Measurements from ENCODE around the gene FBXL7.

The FBXL7 gene

GRCh38 chr5:15579193-15579990 is 79.4 kb downstream of the FBXL7 start:
- no peak for DNase-seq (ENCODE audit: low spot score)

DNA sequence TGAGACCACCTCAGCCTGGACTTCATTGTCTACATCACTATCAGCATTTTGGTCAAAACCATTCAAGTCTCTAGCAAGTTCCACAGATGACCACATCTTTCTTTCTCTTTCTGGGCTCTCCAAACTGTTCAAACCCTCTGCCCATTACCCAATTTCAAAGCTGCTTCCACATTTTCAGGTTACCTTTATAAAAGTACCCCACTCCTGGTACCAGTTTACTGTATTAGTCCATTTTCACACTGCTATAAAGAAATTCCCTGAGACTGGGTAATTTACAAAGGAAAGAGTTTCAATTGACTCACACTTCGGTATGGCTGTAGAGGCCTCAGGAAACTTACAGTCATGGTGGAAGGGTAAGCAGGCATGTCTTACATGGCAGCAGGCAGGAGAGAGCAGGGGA is 84.5 kb downstream of the FBXL7 start:
- DNase-seq (ENCODE audit: low spot score) = no peak

- DNase-seq (ENCODE audit: low spot score) = no peak
Observed at GRCh38 chr5:15585128-15585527, 85.1 kb downstream of the FBXL7 start.

- no peak for DNase-seq (ENCODE audit: low spot score)
Observed at GRCh38 chr5:15585841-15586591, 86.0 kb downstream of the FBXL7 start.

DNA sequence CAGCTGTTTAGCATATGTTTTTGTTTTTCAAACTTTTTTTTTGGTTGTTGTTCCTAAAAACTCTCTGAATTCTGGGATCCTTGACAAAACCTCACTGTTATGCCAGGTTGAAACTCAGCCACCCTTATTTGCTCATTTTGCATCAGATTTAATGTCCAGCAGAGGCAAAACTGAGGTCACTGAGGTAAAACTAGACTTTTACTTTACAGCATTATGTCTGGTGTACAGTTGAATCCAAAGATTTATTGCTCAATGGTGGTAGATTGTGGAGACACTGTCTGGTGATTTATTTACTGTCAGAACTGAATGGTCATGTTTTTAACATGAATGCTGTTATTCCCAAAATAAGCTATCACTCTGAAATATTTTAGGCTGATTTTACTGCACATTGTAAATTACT is 87.9 kb downstream of the FBXL7 start:
- no peak for DNase-seq (ENCODE audit: low spot score)

DNA sequence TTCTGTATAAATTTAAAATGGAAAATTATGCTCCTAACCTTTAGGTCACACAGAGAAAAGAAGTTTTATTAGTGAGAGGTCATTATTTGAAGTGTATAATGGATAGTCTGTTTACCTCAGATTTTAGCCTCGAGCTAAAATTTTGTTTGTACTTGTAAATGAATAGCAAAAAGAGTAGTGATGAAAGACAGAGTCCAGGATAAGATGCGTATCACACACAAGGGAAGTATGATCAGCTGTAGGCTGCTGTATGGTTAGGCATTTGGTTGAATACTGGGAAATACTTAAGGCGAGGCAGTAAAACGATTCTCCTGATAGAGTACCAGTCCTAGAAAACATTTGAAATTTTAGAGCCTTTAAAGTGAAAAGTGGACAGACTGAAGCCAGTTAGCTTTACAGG is 92.7 kb downstream of the FBXL7 start:
- no peak for DNase-seq (ENCODE audit: low spot score)

GRCh38 chr5:15594977-15595568 is 95.1 kb downstream of the FBXL7 start:
- DNase-seq (ENCODE audit: low spot score) = no peak

GRCh38 chr5:15595929-15596328 is 95.9 kb downstream of the FBXL7 start:
- DNase-seq (ENCODE audit: low spot score) = no peak

- DNase-seq (ENCODE audit: low spot score) = no peak
Observed at GRCh38 chr5:15596936-15597335, 97.0 kb downstream of the FBXL7 start.

DNA sequence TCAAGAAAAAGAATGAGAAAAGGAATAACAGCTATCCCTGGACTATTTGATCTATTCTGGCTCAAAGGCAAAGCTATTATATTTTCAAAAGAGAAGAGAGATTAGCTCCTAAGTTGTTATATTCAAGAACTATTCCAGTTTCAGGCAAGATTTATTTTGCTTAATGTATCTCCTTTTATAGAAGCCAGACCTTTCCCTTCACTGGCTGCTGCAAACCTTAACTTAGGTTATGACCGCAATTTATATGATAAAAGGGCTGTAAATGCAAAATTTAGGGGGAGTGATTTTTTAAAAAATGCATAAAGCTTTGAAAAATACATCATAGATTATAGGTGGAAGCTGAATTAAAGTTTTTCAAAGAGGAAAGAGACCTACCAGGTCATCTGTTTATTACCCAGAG is 97.8 kb downstream of the FBXL7 start:
- DNase-seq (ENCODE audit: low spot score) = no peak

GRCh38 chr5:15598294-15598902 is 98.4 kb downstream of the FBXL7 start:
- DNase-seq (ENCODE audit: low spot score) = no peak

GRCh38 chr5:15600035-15600434 is 100.1 kb downstream of the FBXL7 start:
- no peak for DNase-seq (ENCODE audit: low spot score)

GRCh38 chr5:15601274-15601673 is 101.3 kb downstream of the FBXL7 start:
- no peak for DNase-seq (ENCODE audit: low spot score)

- DNase-seq (ENCODE audit: low spot score) = no peak
Observed at GRCh38 chr5:15601853-15602252, 101.9 kb downstream of the FBXL7 start.

DNA sequence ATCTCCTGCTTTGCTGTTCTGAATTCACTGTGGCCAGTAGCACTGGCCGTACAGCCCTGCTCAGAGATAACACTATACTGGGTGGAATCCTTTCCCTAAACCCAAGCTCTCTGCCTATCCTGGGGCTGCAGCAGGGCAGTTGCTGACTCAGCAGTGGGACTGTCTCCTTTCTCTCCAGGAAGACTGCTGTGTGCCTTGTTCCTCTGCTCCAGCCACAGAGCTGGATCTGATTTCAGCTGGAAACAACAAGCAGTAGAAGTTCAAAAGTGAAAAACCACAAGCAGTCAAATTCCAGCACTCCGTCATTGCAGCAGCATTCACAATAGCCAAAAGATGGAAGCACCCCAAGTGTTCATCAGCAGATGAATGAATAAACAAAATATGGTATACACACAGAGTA is 105.0 kb downstream of the FBXL7 start:
- no peak for DNase-seq (ENCODE audit: low spot score)

- no peak for DNase-seq (ENCODE audit: low spot score)
Observed at GRCh38 chr5:15606197-15606596, 106.2 kb downstream of the FBXL7 start.

GRCh38 chr5:15607076-15607475 is 107.1 kb downstream of the FBXL7 start:
- no peak for DNase-seq (ENCODE audit: low spot score)

- peak; percentile 75 for DNase-seq (ENCODE audit: low spot score)
Observed at GRCh38 chr5:15609076-15609725, 109.2 kb downstream of the FBXL7 start.

DNA sequence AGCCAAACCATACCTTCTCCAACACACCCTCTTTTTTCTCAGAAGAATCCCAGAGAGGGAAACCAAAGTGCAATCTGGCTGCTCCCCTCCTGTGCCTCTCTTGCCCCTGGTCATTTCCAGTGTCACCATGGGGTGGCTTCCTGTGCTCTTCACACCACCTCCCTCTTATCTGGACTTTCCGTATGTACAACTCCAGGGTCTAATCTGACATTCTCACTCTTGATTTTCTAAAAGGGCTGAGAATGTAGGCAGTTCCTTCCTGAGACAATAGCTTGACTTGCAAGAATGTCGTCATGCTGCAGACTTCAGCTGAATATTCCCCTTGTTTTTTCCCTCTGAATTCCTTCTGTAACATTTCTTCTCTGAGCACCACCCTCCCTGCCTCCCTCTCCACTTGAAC is 110.2 kb downstream of the FBXL7 start:
- no peak for DNase-seq (ENCODE audit: low spot score)

DNA sequence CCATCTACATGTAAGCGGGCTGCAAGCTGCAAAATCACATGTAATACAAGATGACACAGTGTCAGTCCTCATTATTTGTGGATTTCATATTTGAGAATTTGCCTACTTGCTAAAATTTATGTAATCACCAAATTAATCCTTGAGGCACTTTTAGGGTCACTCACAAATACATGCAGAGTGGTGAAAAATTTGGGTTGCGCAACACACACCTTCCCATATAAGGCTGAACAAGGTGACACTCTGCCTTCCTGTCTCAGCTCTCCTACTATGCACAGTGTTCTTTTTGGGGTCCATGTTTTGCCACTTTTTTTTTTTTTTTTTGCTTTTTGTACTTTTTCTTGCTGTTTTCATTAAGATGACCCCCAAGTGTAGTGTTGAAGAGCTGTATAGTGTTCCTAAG is 111.0 kb downstream of the FBXL7 start:
- no peak for DNase-seq (ENCODE audit: low spot score)

DNA sequence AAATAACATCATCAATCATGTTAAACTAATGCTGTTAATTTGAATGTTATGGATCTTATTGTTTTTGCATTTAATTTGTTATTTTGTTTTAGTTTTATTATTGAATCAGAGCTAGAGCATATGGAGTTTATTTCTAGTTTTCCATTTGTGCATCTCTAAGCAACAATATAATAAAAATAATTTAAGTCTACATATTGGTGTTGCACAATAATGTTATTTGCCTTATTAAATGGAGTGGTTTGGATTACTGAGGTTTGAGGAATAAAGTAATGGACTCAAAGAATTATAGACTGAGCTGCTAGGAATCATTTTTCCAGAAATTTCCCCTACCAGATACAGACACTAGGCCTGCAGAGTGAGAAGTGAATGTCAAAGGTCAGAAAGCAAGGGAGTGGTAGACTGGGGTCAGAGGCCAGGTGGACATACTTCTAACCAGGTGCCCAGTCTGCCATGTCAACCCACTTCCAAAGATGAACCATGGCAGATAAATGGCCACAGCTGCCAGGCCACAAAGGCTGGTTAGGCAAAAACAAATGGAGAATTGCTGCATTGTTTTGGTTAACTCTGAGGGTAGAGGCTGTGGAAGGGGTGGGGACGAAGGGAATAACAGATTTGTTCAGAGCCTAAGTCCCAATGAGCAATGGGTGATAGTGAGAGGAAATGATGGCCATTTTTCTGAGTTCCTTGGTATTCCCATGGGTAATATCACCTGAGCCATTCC is 113.1 kb downstream of the FBXL7 start:
- no peak for DNase-seq (ENCODE audit: low spot score)

DNA sequence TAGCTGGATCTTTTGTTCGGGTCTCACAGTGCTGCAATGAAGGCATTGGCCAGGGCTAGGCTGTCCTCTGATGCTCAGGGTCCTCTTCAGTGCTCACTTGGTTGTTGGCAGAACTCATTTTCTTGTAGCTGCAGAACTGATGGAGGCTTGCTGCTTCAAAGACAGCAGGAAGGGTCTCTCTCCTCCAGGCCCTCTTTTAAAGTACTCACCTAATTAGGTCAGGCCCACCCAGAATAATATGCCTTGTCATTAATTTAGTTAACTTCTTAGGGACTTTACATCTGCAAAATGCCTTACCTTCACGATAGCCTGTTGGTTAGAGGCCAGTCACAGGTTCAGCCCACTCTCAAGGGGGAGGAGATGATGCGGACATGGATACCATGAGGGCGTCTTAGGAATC is 114.7 kb downstream of the FBXL7 start:
- DNase-seq (ENCODE audit: low spot score) = no peak

Data from SW480 (cell line).